ENCODE results near the gene MYLK2. TPM values are rescaled to one million over a fixed set of nuclear protein-coding genes. Genes with fewer than 3 reads are reported as not detected.

Gene MYLK2
- total and polyA plus RNA-seq, 2 of the 4 experiments (the other 2 are of a cell fraction), result 0.18 to 0.27 TPM

GRCh38 chr20:31881945-31882344 is 62.8 kb downstream of the MYLK2 start (continued):
- TF ChIP-seq, protein P1, sequence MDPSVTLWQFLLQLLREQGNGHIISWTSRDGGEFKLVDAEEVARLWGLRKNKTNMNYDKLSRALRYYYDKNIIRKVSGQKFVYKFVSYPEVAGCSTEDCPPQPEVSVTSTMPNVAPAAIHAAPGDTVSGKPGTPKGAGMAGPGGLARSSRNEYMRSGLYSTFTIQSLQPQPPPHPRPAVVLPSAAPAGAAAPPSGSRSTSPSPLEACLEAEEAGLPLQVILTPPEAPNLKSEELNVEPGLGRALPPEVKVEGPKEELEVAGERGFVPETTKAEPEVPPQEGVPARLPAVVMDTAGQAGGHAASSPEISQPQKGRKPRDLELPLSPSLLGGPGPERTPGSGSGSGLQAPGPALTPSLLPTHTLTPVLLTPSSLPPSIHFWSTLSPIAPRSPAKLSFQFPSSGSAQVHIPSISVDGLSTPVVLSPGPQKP (IDR thresholded peaks at IDR 0.05; ENCODE audit: borderline replicate concordance, low read depth, low read length), result no peak

DNA sequence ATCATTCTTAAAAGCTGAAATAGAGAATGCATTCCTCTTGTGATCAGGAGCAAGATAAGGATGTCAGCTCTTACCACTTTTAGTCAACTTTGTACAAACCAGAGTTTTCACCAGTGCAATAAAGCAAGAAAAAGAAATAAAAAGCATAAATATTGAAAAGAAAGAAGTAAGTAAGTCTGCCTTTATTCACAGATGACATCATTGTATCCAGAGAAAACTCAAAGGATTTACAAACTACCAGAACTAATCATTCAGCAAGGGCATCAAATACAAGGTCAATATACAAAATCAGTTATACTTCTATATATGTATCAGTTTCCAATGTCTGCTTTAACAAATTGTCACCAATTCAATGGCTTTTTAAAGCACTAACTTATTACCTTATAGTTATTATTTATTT is 64.7 kb downstream of the MYLK2 start:
- Histone ChIP-seq H2BK20ac (ENCODE audit: low read depth, low read length) (no peak overlapping the region), H3K56ac (ENCODE audit: extremely low read depth, insufficient read depth, low read length) (no peak overlapping the region), H4K20me1 (ENCODE audit: insufficient read depth, low read length) (no peaks in the 10 kb centered on the region), H3K4me3 (ENCODE audit: insufficient read depth, low read depth, low read length) (no peak overlapping the region), H3K4me2 (ENCODE audit: low read depth, low read length) (no peak overlapping the region), H3K9me3 (ENCODE audit: control insufficient read depth, insufficient read depth, low read length) (no peaks in the 10 kb centered on the region), H3K14ac (replicated peaks; ENCODE audit: low read depth, low read length) (no peak overlapping the region), H3K23ac (ENCODE audit: low read depth, low read length) (no peak overlapping the region), H2AK9ac (replicated peaks; ENCODE audit: low read depth, low read length, poor library complexity) (no peak overlapping the region), H3K9me1 (ENCODE audit: insufficient read depth, low read length) (no peaks in the 10 kb centered on the region), H2AFZ (replicated peaks; ENCODE audit: low read length, poor library complexity) (no peak overlapping the region), H2AK5ac (ENCODE audit: low read depth, low read length) (no peak overlapping the region), H3K27me3 (ENCODE audit: control insufficient read depth, insufficient read depth, low read length) (peaks cover 9% of the 10 kb centered on the region), H4K8ac (ENCODE audit: low read depth in 2 of 2, low read length in 2 of 2) (no peak overlapping the region), H4K5ac (ENCODE audit: low read depth, low read length) (no peak overlapping the region), H3K18ac (ENCODE audit: low read depth, low read length) (no peak overlapping the region), H3K4ac (ENCODE audit: low read depth, low read length) (no peak overlapping the region), H2BK120ac (ENCODE audit: low read depth, low read length) (no peak overlapping the region), H4K91ac (ENCODE audit: insufficient read depth, low read depth, low read length) (no peak overlapping the region), H3K79me1 (ENCODE audit: low read depth in 1 of 2, low read length in 2 of 2) (no peaks in the 10 kb centered on the region), H3K9ac (ENCODE audit: low read depth, low read length) (no peak overlapping the region), H3K36me3 (ENCODE audit: control insufficient read depth, insufficient read depth, low read length) (no peaks in the 10 kb centered on the region), H2BK5ac (ENCODE audit: low read depth, low read length, poor library complexity, severe bottlenecking) (no peak overlapping the region), H3K27ac (ENCODE audit: insufficient read depth, low read length) (no peak overlapping the region), H3K4me1 (ENCODE audit: control insufficient read depth, insufficient read depth, low read length) (no peaks in the 10 kb centered on the region), H2BK15ac (ENCODE audit: low read depth, low read length) (no peak overlapping the region)
- BruUV-seq (replicated peaks), result no TSS peak
- in situ Hi-C loops (cut with MboI; ENCODE audit: low sequenced_read_pairs), result no loop called here
- dilution Hi-C loops (cut with HindIII; ENCODE audit: low sequenced_read_pairs, unreplicated experiment), result no loop called here
- intact Hi-C loops (cut with micrococcal nuclease), result no loop called here
- ATAC-seq (ENCODE audit: low read depth) (no peak), DNase-seq (no peak)
- POLR2A ChIA-PET (ENCODE audit: unreplicated experiment), result no interaction called here
- CTCF ChIA-PET, result no interaction called here
- TF ChIP-seq BHLHE40 (IDR thresholded peaks at IDR 0.05; ENCODE audit: low read depth, low read length), result no peak
- TF ChIP-seq NFE2L2 (IDR thresholded peaks at IDR 0.05; ENCODE audit: low read depth, low read length), result no peak
- TF ChIP-seq POLR2A (IDR thresholded peaks at IDR 0.05; ENCODE audit: low read depth, low read length), result no peak
- no peak for TF ChIP-seq MAFK (IDR thresholded peaks at IDR 0.05; ENCODE audit: low read depth, low read length)
- no peak for TF ChIP-seq MAZ (IDR thresholded peaks at IDR 0.05; ENCODE audit: borderline replicate concordance, low read depth, low read length)
- TF ChIP-seq, protein P1 (IDR thresholded peaks at IDR 0.05; ENCODE audit: borderline replicate concordance, low read depth, low read length), result no peak
- no peak for TF ChIP-seq USF2 (IDR thresholded peaks at IDR 0.05; ENCODE audit: low read depth, low read length)
- no peak for TF ChIP-seq RCOR1 (IDR thresholded peaks at IDR 0.05; ENCODE audit: insufficient replicate concordance, low read length)
- TF ChIP-seq CTCF (conservative IDR thresholded peaks at IDR 0.05; ENCODE audit: low read depth, low read length), result no peak
- TF ChIP-seq SMC3 (IDR thresholded peaks at IDR 0.05; ENCODE audit: low read depth, low read length), result no peak
- no peak for TF ChIP-seq CHD1 (IDR thresholded peaks at IDR 0.05; ENCODE audit: low read depth, low read length)
- TF ChIP-seq RFX5 (IDR thresholded peaks at IDR 0.05; ENCODE audit: low read depth, low read length), result no peak
- no peak for TF ChIP-seq FOS (IDR thresholded peaks at IDR 0.05; ENCODE audit: low read depth, low read length)
- no peak for TF ChIP-seq RAD21 (IDR thresholded peaks at IDR 0.05; ENCODE audit: low read length)

Data from IMR-90 (cell line).